ENCODE results near the gene SLIT3.

Gene SLIT3

GRCh38 chr5:168755548-168756093 is 545.3 kb downstream of the SLIT3 start:
- no peak for TF ChIP-seq CTCF (IDR thresholded peaks at IDR 0.05; ENCODE audit: low read depth, low read length)
- no peak overlapping the region for H3K4me3 ChIP-seq (ENCODE audit: low read depth, low read length)

- H3K4me3 ChIP-seq (ENCODE audit: low read depth, low read length): no peak overlapping the region
- no peak for TF ChIP-seq CTCF (IDR thresholded peaks at IDR 0.05; ENCODE audit: low read depth, low read length)
Measured at GRCh38 chr5:168753691-168754254, 547.2 kb downstream of the SLIT3 start.

GRCh38 chr5:168752416-168753190 is 548.3 kb downstream of the SLIT3 start:
- TF ChIP-seq CTCF (IDR thresholded peaks at IDR 0.05; ENCODE audit: low read depth, low read length): no peak
- H3K4me3 ChIP-seq (ENCODE audit: low read depth, low read length): no peak overlapping the region

- TF ChIP-seq CTCF (IDR thresholded peaks at IDR 0.05; ENCODE audit: low read depth, low read length): no peak
- no peak overlapping the region for H3K4me3 ChIP-seq (ENCODE audit: low read depth, low read length)
Measured at GRCh38 chr5:168752012-168752411, 548.9 kb downstream of the SLIT3 start.

DNA sequence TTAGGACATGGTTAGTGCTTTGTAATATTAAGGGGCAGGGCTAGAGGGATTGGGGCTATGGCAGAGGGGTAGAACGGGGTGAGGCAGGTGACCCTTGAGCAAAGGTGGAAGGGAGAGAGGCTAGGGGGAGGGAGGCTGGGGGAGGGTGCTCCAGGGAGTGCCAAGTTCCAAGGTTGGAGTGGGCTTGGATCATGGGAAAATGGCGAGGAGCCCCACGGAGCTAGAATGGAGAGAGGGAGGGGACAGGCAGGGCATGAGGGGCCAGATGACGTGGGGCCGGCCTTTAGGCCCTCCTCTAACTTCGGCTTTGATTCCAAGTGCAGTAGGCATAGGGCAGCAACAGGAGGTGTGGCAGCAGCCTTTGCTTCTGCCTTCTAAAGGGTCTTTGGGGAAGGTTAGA is 550.0 kb downstream of the SLIT3 start:
- no peak for TF ChIP-seq CTCF (IDR thresholded peaks at IDR 0.05; ENCODE audit: low read depth, low read length)
- H3K4me3 ChIP-seq (ENCODE audit: low read depth, low read length): no peak overlapping the region

DNA sequence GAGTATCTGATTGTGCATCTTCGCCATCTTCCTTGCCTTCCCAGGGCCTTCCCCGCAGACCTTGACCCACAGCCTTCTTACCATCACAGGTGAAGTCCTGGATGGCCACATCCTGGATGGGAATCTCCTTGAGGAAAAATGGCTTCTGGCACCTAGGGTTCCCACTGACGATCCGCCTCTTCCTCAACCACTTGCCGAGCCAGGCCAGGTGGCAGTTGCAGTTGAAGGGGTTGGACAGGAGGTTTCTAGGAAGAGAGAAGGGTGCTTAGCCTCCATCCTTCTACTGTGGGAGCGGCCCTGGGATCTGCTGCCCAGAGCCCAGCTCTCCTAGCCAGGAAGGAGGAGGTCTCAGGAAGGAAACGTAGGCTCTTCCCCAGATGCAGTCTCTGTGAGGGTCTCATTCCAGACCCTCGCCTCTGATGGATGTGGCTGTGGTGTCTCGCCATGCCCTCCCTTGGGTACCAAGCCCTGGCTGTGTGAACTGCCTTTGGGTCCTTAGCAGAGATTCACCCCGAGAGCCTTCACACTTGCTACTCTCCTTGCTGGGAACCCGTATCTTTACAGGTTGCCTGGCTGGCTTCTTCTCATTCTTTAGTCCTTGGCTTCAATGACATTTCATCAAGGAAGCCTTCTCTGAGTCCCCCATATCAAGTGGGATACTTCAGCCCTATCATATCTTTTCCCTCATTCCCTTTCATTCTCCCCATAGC is 551.4 kb downstream of the SLIT3 start:
- H3K4me3 ChIP-seq (ENCODE audit: low read depth, low read length): no peak overlapping the region
- TF ChIP-seq CTCF (IDR thresholded peaks at IDR 0.05; ENCODE audit: low read depth, low read length): no peak

Measured in WI38 (cell line).